Memory B cell (primary cell): ENCODE measurements around the gene ANKRD11.
"Not testable (repeated sequence)": the region's sequence is repeated elsewhere in the genome, so short reads cannot be mapped to it uniquely, and the experiment has no call there.

ENCODE experiments used
- ATAC-seq: fragments of 150-1000 bp; cut with Tn5 transposase; 2 replicates; pipeline ENCODE4 v1.10.0; 2021; ENCODE audit warnings: low read depth, mild to moderate bottlenecking, moderate library complexity
- DNase-seq, 2 donors: peaks; one replicate each; pipeline ENCODE4 v3.0.0; 2022; ENCODE audit warnings: low spot score in 2 of 2
- H3K27ac Mint-ChIP-seq: one replicate; pipeline ENCODE4 v1.8.0; 2022; ENCODE audit warnings: mild to moderate bottlenecking, moderate library complexity, mixed read lengths
- H3K27me3 Mint-ChIP-seq: one replicate; pipeline ENCODE4 v1.8.0; 2022; ENCODE audit warnings: mixed read lengths
- H3K36me3 Mint-ChIP-seq: one replicate; pipeline ENCODE4 v1.8.0; 2022; ENCODE audit warnings: mild to moderate bottlenecking, mixed read lengths
- H3K4me1 Mint-ChIP-seq: one replicate; pipeline ENCODE4 v1.8.0; 2022; ENCODE audit warnings: mixed read lengths
- H3K4me3 Mint-ChIP-seq: one replicate; pipeline ENCODE4 v1.8.0; 2022; ENCODE audit warnings: mild to moderate bottlenecking, moderate library complexity, mixed read lengths
- H3K9me3 Mint-ChIP-seq: one replicate; pipeline ENCODE4 v1.8.0; 2022; ENCODE audit warnings: mixed read lengths

Gene ANKRD11

GRCh38 chr16:89433363-89433984 is 56.9 kb downstream of the ANKRD11 start:
- not testable (repeated sequence) for ATAC-seq, DNase-seq, H3K27ac Mint-ChIP-seq, H3K9me3 Mint-ChIP-seq, H3K27me3 Mint-ChIP-seq, H3K4me3 Mint-ChIP-seq
- peaks cover 32% of the 10 kb centered on the region for H3K4me1 Mint-ChIP-seq
- peaks cover 17% of the 10 kb centered on the region for H3K36me3 Mint-ChIP-seq

- DNase-seq: no peak
- Mint-ChIP-seq H3K9me3 (no peaks in the 10 kb centered on the region), H3K27me3 (no peaks in the 10 kb centered on the region), H3K27ac (no peak overlapping the region), H3K4me3 (no peak overlapping the region), H3K36me3 (peaks cover 10% of the 10 kb centered on the region), H3K4me1 (peaks cover 24% of the 10 kb centered on the region)
- ATAC-seq: no peak
Measured at GRCh38 chr16:89431630-89432029, 58.7 kb downstream of the ANKRD11 start.

DNA sequence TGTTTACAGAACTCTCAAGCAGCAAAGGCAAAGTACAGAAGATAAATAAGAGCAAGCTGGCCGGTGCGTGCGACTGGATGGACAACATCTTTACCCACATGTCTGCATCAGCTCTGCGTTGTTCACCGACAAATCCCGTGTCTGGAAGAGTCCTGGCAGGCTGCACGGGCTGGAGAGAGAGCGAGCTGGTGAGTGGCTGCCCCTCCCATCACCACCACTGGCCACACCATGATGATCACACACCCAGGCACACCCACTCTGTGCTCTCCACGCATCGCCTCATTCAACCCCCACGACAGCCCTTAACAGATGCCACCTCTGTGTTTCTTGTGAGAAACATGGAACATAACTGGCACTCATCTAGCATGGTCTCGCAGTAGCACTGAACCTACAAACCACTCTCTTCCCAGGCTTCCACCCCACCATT is 59.2 kb downstream of the ANKRD11 start:
- H3K27me3 Mint-ChIP-seq: no peaks in the 10 kb centered on the region
- DNase-seq (no peak), ATAC-seq (peak; percentile 31)
- peaks cover 13% of the 10 kb centered on the region for H3K36me3 Mint-ChIP-seq
- H3K27ac Mint-ChIP-seq: no peak overlapping the region
- H3K4me1 Mint-ChIP-seq: peaks cover 28% of the 10 kb centered on the region
- no peaks in the 10 kb centered on the region for H3K9me3 Mint-ChIP-seq
- H3K4me3 Mint-ChIP-seq: no peak overlapping the region

DNA sequence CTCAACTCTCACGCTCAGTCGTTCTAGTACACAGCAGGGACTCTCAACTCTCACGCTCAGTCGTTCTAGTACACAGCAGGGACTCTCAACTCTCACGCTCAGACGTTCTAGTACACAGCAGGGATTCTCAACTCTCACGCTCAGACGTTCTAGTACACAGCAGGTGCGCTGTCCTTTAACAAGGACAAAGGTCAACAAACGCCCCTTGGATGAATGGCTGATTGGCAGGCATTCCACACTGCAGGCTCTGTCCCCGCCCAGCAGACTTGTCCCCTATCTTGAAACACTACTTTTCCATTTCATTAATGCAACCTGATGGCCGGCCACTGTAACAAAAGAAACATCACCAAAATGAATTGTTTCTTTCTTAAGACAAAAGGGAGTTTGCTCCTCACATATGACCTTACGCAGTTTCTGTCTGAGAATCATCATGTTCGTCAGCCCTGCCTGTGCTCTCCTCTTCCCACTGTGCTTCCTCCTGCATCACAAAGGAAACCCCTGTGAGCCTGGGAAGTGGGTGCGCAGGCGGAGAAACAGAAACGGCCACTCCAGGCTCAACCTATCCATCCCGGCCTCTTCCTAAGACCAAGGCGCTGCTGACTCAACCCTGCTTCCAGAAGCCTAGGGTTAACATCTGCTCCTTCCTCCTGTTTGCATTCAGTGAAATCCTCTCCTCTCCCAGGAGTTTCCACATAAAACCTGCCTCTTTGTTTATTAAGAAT is 59.8 kb downstream of the ANKRD11 start:
- Mint-ChIP-seq H3K9me3 (no peaks in the 10 kb centered on the region), H3K36me3 (peaks cover 10% of the 10 kb centered on the region), H3K4me3 (no peak overlapping the region), H3K4me1 (peaks cover 31% of the 10 kb centered on the region), H3K27ac (no peak overlapping the region), H3K27me3 (no peaks in the 10 kb centered on the region)
- ATAC-seq: no peak
- DNase-seq: no peak

DNA sequence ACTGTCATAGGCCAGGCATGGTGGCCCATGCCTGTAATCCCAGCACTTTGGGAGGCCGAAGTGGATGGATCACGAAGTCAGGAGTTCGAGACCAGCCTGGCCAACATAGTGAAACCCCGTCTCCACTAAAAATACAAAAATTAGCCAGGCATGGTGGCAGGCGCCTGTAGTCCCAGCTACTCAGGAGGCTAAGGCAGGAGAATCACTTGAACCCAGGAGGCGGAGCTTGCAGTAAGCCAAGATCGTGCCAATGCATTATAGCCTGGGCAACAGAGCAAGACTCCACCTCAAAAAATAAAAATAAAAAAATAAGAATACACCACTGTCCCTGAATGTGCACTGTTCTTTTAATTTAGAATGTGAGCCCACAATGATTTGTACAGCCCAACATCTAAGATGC is 61.8 kb downstream of the ANKRD11 start:
- ATAC-seq, H3K27ac Mint-ChIP-seq, H3K36me3 Mint-ChIP-seq, DNase-seq, H3K9me3 Mint-ChIP-seq, H3K4me3 Mint-ChIP-seq, H3K27me3 Mint-ChIP-seq: not testable (repeated sequence)
- peaks cover 36% of the 10 kb centered on the region for H3K4me1 Mint-ChIP-seq

GRCh38 chr16:89426736-89427530 is 63.4 kb downstream of the ANKRD11 start:
- peaks cover 9% of the 10 kb centered on the region for H3K36me3 Mint-ChIP-seq
- no peaks in the 10 kb centered on the region for H3K9me3 Mint-ChIP-seq
- H3K27ac Mint-ChIP-seq: peak overlapping the region; percentile 39
- no peaks in the 10 kb centered on the region for H3K27me3 Mint-ChIP-seq
- DNase-seq (no peak), ATAC-seq (no peak)
- no peak overlapping the region for H3K4me3 Mint-ChIP-seq
- peaks cover 50% of the 10 kb centered on the region for H3K4me1 Mint-ChIP-seq

DNA sequence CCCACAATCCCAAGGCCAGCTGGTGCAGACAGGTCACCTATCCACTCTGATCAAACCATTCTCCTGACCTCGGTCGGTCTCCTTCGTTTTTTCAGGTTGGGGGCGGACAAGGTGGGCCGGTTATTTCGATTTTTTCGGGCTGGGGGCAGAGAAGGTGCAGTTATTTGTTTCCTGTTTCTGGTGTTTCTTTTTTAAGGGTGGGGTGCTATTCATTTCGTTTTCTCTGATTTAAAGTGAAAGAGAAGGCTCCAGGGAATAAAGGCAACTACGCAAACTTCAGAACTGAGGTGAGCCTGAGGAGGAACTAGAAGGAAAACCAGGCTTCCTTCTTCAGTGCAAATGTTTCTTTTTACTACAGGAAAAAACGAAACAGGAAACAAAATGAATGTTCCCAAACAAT is 64.8 kb downstream of the ANKRD11 start:
- no peak overlapping the region for H3K27ac Mint-ChIP-seq

GRCh38 chr16:89423681-89424260 is 66.6 kb downstream of the ANKRD11 start:
- H3K27me3 Mint-ChIP-seq: no peaks in the 10 kb centered on the region
- H3K4me1 Mint-ChIP-seq: peaks cover 51% of the 10 kb centered on the region
- H3K4me3 Mint-ChIP-seq: no peak overlapping the region
- H3K27ac Mint-ChIP-seq: no peak overlapping the region
- H3K36me3 Mint-ChIP-seq: peaks cover 6% of the 10 kb centered on the region
- no peaks in the 10 kb centered on the region for H3K9me3 Mint-ChIP-seq
- DNase-seq: no peak
- ATAC-seq: no peak

More for the DNA sequence above, 64.8 kb downstream of the ANKRD11 start:
- Mint-ChIP-seq H3K4me1 (peaks cover 53% of the 10 kb centered on the region), H3K4me3 (no peak overlapping the region), H3K9me3 (no peaks in the 10 kb centered on the region), H3K36me3 (peaks cover 7% of the 10 kb centered on the region), H3K27me3 (no peaks in the 10 kb centered on the region)
- ATAC-seq (no peak), DNase-seq (no peak)

DNA sequence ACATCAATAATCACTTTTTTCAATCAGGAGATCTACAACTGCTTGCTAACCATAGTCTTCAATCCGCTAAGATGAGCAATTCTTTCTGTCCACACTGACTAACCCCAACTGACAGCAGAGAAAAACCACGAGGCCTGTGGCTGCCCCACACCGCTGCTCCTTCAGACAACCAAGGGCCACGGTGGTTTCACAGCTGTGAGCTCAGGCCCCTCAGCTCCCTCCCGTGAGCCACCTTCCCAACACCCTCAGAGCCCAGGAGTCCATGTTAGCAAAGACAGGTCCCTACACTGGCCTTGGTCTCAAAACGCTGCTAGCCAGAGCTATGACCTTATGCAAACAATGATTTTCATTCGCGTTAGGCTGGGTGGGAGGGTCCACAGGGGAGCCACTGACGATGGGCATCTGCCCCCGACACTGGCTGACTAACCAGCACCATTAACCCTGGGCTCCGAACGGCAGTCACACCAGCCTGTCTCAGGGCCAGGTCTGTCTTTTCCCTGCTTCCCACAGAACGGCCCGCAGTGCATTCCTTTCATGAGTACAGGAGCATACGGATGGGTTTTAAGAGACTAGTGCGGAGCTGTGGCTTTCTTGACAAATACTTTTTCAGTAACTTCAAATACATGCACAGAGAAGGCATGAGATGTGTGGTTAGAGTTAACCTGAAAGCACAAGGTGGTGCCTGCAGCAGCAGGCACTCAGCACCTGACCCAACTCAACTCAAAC is 67.3 kb downstream of the ANKRD11 start:
- ATAC-seq (peak; percentile 67), DNase-seq (no peak)
- Mint-ChIP-seq H3K4me1 (peaks cover 54% of the 10 kb centered on the region), H3K9me3 (no peaks in the 10 kb centered on the region), H3K27ac (peak overlapping the region; percentile 40), H3K4me3 (peak overlapping the region; percentile 67), H3K27me3 (no peaks in the 10 kb centered on the region), H3K36me3 (peaks cover 8% of the 10 kb centered on the region)

DNA sequence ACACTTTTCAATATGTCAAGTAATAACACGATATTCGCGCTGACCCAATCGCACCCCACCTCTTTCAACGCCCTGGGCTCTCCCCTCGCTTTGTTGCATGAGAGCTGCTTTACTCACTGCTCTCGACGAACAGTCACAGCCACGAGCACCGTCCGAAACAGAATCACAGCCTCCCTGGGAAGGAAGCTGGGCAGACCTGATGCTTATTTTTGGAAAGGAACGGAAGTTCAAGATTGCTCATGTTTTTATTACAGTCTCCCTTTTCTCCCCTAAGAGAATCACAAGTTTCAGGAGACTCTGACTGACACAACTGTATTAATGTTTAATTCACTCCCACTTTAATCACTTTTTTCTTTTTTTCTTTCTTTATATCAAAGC is 67.8 kb downstream of the ANKRD11 start:
- H3K36me3 Mint-ChIP-seq: peaks cover 8% of the 10 kb centered on the region
- no peaks in the 10 kb centered on the region for H3K9me3 Mint-ChIP-seq
- peak; percentile 55 for ATAC-seq
- H3K27ac Mint-ChIP-seq: peak overlapping the region; percentile 40
- H3K27me3 Mint-ChIP-seq: no peaks in the 10 kb centered on the region
- peak overlapping the region; percentile 67 for H3K4me3 Mint-ChIP-seq
- no peak for DNase-seq
- H3K4me1 Mint-ChIP-seq: peaks cover 55% of the 10 kb centered on the region

DNA sequence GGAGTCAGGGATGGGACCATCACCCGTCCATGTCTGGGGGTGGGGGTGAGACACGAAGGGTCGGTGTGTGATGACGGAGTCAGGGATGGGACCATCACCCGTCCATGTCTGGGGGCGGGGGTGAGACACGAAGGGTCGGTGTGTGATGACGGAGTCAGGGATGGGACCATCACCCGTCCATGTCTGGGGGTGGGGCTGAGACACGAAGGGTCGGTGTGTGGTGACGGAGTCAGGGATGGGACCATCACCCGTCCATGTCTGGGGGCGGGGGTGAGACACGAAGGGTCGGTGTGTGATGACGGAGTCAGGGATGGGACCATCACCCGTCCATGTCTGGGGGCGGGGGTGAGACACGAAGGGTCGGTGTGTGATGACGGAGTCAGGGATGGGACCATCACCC is 69.1 kb downstream of the ANKRD11 start:
- H3K27ac Mint-ChIP-seq, H3K27me3 Mint-ChIP-seq, H3K36me3 Mint-ChIP-seq, ATAC-seq, DNase-seq, H3K4me3 Mint-ChIP-seq, H3K9me3 Mint-ChIP-seq: not testable (repeated sequence)
- H3K4me1 Mint-ChIP-seq: peaks cover 51% of the 10 kb centered on the region

DNA sequence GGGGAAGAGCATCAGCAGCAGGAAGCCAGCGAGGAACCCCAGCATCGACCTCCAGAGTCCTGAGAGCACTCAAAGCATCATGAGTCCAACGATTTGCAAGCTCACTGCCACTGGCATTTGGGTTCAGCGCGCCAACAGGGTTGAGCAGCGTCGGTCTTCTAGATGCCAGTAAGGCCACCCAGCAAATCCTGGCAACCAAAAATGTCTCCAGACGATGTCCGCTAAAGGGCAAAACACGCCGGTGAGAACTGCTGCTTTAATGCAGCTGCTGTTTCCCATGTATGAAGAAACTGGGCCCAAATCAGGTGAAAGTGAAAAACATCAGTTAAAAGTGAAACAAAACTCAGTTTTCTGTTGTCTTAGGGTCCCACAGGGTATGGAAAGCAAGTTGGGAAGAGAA is 70.2 kb downstream of the ANKRD11 start:
- H3K27ac Mint-ChIP-seq: no peak overlapping the region
- peaks cover 9% of the 10 kb centered on the region for H3K36me3 Mint-ChIP-seq
- no peaks in the 10 kb centered on the region for H3K27me3 Mint-ChIP-seq
- H3K9me3 Mint-ChIP-seq: no peaks in the 10 kb centered on the region
- no peak for ATAC-seq
- no peak for DNase-seq
- H3K4me1 Mint-ChIP-seq: peaks cover 44% of the 10 kb centered on the region
- H3K4me3 Mint-ChIP-seq: no peak overlapping the region

GRCh38 chr16:89418352-89418751 is 72.0 kb downstream of the ANKRD11 start:
- Mint-ChIP-seq H3K9me3 (no peaks in the 10 kb centered on the region), H3K4me1 (peaks cover 30% of the 10 kb centered on the region), H3K27ac (no peak overlapping the region)

More at GRCh38 chr16:89418352-89418751, 72.0 kb downstream of the ANKRD11 start:
- ATAC-seq: no peak
- no peak overlapping the region for H3K4me3 Mint-ChIP-seq
- H3K27me3 Mint-ChIP-seq: no peaks in the 10 kb centered on the region
- peaks cover 9% of the 10 kb centered on the region for H3K36me3 Mint-ChIP-seq
- no peak for DNase-seq
